Retinal pigment epithelial cell (primary cell): Measurements from ENCODE around the gene FHOD3.

Experiments
- DNase-seq: peaks from one replicate; pipeline ENCODE4 v3.0.0-alpha.2; 2010; ENCODE audit warnings: low read depth
- H3K4me3 ChIP-seq: 2 replicates; pipeline ENCODE4 v1.5.1; 2011; ENCODE audit warnings: mild to moderate bottlenecking, low read length, control low read depth, moderate library complexity
- CTCF ChIP-seq: conservative IDR thresholded peaks from 2 replicates; pipeline ENCODE4 v1.5.1; 2011; ENCODE audit warnings: low read depth, low read length, control low read depth, inconsistent platforms

FHOD3 gene

GRCh38 chr18:36402765-36403396 is 105.4 kb downstream of the FHOD3 start:
- H3K4me3 ChIP-seq = no peak overlapping the region
- no peak for DNase-seq
- no peak for TF ChIP-seq CTCF

- DNase-seq = no peak
- TF ChIP-seq CTCF = no peak
- no peak overlapping the region for H3K4me3 ChIP-seq
These were observed 106.6 kb downstream of the FHOD3 start for GRCh38 chr18:36403896-36404820.

- no peak for DNase-seq
- no peak for TF ChIP-seq CTCF
- H3K4me3 ChIP-seq = no peak overlapping the region
These were observed 108.1 kb downstream of the FHOD3 start for GRCh38 chr18:36405611-36406010.

GRCh38 chr18:36406805-36407204 is 109.3 kb downstream of the FHOD3 start:
- DNase-seq = no peak
- no peak overlapping the region for H3K4me3 ChIP-seq
- TF ChIP-seq CTCF = no peak

GRCh38 chr18:36408606-36409005 is 111.1 kb downstream of the FHOD3 start:
- H3K4me3 ChIP-seq = no peak overlapping the region
- no peak for TF ChIP-seq CTCF
- DNase-seq = no peak

GRCh38 chr18:36409779-36410178 is 112.3 kb downstream of the FHOD3 start:
- H3K4me3 ChIP-seq = no peak overlapping the region
- TF ChIP-seq CTCF = no peak
- DNase-seq = no peak
